Peyer's patch (tissue), 4 donors: Measurements from ENCODE around the gene RALGAPA1.

ENCODE experiments used
- POLR2A ChIP-seq, 2 donors: fragments of 450-650 bp; IDR thresholded peaks; one replicate each; pipeline ENCODE4 v1.5.1; 2017; ENCODE audit warnings: antibody characterized with exemption in 2 of 2, mild to moderate bottlenecking in 2 of 2, moderate library complexity in 2 of 2
- TF ChIP-seq, protein P1 (sequence below), 6 experiments: fragments of 450-650 bp in 4 of 6; fragments of 200-600 bp in 2 of 6; sonication (generic) in 1 of 6; IDR thresholded peaks; one replicate each; pipeline ENCODE4 v1.5.1; 2017 to 2019; ENCODE audit warnings: antibody characterized with exemption in 6 of 6, mild to moderate bottlenecking in 3 of 6, moderate library complexity in 1 of 6

DNA sequence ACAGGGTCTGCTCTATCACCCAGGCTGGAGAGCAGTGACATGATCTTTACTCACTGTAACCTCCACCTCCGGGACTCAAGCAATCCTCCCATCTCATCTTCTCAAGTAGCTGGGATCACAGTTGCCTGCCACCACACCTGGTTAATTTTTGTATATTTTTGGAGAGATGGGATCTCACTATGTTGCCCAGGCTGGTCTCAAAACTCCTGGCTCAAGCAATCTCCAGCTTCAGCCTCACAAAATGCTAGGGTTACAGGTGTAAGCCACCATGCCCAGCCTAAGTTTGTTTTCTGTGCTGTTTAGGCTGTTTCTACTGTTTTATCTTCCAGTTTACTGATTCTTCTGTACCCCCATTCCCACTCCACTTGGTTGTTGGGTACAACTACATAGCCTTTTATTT lies 208.8 kb downstream of the RALGAPA1 start:
- TF ChIP-seq, protein P1, sequence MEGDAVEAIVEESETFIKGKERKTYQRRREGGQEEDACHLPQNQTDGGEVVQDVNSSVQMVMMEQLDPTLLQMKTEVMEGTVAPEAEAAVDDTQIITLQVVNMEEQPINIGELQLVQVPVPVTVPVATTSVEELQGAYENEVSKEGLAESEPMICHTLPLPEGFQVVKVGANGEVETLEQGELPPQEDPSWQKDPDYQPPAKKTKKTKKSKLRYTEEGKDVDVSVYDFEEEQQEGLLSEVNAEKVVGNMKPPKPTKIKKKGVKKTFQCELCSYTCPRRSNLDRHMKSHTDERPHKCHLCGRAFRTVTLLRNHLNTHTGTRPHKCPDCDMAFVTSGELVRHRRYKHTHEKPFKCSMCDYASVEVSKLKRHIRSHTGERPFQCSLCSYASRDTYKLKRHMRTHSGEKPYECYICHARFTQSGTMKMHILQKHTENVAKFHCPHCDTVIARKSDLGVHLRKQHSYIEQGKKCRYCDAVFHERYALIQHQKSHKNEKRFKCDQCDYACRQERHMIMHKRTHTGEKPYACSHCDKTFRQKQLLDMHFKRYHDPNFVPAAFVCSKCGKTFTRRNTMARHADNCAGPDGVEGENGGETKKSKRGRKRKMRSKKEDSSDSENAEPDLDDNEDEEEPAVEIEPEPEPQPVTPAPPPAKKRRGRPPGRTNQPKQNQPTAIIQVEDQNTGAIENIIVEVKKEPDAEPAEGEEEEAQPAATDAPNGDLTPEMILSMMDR (IDR thresholded peaks at IDR 0.05), result no peak
- TF ChIP-seq POLR2A (IDR thresholded peaks at IDR 0.05), result no peak
